LNCAP (cell line): ENCODE measurements around the gene CHPT1.

Source experiments
- TF ChIP-seq, protein P1 (sequence below): fragments of 450-650 bp; IDR thresholded peaks from 2 replicates; pipeline ENCODE4 v1.5.1; 2017; ENCODE audit warnings: mild to moderate bottlenecking

CHPT1 gene

DNA sequence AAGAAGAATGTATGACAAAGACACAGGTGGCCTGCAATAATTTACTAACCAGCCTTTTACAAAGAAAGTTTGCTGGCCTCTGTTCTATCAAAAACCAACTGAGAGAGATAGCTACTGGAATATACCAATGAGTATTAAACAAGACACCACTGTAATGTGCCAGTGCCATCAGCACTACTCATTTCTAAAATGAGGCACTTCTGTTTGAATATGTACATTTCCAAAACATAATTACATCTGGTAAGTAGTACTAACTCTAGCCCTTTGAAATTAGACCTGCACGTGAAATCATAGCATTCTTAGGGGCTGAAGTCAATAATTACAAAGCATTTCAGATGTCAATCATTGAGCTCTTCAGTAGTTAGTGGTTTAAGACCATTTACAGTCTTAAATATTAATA is 48.8 kb downstream of the CHPT1 start:
- TF ChIP-seq, protein P1, sequence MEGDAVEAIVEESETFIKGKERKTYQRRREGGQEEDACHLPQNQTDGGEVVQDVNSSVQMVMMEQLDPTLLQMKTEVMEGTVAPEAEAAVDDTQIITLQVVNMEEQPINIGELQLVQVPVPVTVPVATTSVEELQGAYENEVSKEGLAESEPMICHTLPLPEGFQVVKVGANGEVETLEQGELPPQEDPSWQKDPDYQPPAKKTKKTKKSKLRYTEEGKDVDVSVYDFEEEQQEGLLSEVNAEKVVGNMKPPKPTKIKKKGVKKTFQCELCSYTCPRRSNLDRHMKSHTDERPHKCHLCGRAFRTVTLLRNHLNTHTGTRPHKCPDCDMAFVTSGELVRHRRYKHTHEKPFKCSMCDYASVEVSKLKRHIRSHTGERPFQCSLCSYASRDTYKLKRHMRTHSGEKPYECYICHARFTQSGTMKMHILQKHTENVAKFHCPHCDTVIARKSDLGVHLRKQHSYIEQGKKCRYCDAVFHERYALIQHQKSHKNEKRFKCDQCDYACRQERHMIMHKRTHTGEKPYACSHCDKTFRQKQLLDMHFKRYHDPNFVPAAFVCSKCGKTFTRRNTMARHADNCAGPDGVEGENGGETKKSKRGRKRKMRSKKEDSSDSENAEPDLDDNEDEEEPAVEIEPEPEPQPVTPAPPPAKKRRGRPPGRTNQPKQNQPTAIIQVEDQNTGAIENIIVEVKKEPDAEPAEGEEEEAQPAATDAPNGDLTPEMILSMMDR = no peak

DNA sequence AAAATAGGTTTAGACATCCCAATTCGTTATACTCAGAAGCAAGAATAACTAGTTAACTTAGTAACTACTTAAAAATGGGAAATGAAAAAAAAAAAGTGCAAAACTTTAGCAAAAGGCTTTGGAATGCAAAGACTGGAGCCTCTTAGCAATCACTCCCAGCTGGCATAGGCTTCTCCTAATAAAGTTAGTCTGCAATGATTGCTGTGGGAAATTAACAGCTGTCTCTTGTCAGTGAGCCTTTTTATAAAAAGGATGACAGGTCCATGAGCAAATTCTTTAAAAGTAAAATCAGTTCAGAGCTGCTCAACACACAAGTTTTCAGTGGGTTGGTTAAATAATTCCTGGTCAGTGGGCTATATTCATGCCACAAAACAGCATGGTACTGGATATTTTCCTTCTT is 49.2 kb downstream of the CHPT1 start:
- TF ChIP-seq, protein P1 = no peak

DNA sequence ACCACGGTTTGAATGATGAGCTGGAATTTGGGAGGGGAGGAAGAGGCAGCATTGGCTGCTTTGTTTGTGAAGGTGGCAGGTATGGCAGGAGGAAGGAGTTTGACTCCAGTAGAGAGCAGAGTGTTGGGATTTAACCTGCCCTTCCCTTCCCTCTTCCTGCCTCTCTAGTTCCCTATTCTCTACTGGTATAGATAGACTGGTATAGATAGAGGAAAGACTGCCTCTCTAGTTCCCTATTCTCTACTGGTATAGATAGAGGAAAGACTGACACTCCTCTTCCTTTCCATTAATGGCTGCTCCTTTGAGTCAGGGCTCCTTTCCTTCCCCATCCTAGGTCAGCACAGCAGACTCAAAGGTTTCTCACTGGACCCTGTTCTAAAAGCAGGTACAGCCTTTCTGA is 50.3 kb downstream of the CHPT1 start:
- TF ChIP-seq, protein P1 = no peak

DNA sequence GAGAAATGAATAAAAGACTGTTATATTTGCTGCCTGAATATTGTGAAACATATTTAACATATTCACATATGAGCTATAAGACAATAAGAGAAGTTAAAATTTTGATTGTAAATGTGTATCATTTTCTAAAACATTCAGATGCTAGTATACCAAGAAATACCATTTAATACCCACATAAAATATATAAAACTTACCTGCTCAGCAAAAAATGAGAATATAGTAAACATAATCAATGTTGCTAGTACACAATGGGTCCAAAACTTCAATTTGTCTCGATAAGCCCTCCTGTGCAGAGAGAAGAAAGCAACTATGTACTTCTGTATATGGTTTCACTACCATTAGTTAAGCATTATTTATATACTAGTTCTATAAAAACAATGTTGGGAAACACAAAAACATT is 51.5 kb downstream of the CHPT1 start:
- TF ChIP-seq, protein P1 = no peak

DNA sequence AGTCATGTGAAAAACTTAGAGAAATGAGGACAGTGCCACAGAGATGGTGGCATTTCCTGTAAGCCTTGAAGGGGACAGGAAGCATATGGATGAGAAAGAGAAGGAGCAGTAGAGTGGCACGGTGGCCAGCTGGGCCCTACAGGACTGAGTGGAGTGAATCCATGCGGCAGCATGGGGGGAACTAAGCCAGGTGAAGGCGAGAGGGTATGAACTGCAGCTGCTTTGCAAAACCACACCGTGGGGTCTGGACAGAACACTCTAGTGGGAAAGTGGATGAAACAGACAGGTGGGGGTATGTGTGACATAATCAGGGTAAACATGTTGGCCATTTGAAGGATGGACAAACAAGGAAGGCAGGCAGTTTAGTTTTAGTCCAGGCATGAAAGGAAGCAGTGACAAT is 52.2 kb downstream of the CHPT1 start:
- TF ChIP-seq, protein P1 = no peak

- TF ChIP-seq, protein P1 = no peak
These were observed 52.7 kb downstream of the CHPT1 start for GRCh38 chr12:101750152-101750551.

GRCh38 chr12:101759396-101760047 is 62.1 kb downstream of the CHPT1 start:
- TF ChIP-seq, protein P1 = peak; percentile 71

DNA sequence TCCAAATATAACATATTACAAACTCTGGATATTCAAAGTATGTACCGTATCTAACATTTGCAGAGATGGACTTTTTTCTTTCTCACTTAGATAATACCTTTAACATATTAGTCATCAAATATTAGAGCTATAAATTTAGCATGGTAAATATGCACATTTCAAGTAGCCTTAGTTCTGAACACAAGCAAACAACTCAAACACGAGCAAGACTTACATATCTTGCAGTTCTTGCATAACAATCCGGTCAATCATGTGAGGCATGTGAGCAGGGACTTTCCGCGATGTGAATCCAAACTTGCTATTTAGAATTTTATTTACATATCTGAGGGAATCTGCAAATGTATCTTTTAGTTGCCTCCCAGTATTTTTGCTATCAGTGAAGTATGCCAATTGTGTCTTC is 63.9 kb downstream of the CHPT1 start:
- TF ChIP-seq, protein P1 = no peak
